Measurements from ENCODE around the gene FDX1.
"Not testable (repeated sequence)": the region's sequence is repeated elsewhere in the genome, so short reads cannot be mapped to it uniquely, and the experiment has no call there.

DNA sequence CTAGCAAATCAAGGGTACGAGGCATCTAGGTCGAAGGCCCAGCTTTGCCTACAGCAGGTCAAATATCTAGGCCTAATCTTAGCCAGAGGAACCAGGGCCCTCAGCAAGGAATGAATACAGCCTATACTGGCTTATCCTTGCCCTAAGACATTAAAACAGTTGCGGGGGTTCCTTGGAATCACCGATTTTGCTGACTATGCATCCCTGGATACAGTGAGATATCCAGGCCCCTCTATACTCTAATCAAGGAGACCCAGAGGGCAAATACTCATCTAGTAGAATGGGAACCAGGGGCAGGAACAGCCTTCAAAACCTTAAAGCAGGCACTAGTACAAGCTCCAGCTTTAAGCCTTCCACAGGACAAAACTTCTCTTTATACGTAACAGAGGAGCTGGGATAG is 26.2 kb upstream of the FDX1 start:
- TF ChIP-seq, protein P1, sequence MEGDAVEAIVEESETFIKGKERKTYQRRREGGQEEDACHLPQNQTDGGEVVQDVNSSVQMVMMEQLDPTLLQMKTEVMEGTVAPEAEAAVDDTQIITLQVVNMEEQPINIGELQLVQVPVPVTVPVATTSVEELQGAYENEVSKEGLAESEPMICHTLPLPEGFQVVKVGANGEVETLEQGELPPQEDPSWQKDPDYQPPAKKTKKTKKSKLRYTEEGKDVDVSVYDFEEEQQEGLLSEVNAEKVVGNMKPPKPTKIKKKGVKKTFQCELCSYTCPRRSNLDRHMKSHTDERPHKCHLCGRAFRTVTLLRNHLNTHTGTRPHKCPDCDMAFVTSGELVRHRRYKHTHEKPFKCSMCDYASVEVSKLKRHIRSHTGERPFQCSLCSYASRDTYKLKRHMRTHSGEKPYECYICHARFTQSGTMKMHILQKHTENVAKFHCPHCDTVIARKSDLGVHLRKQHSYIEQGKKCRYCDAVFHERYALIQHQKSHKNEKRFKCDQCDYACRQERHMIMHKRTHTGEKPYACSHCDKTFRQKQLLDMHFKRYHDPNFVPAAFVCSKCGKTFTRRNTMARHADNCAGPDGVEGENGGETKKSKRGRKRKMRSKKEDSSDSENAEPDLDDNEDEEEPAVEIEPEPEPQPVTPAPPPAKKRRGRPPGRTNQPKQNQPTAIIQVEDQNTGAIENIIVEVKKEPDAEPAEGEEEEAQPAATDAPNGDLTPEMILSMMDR (IDR thresholded peaks at IDR 0.05; ENCODE audit: poor library complexity), result not testable (repeated sequence)
- TF ChIP-seq EZH2phosphoT487 (IDR thresholded peaks at IDR 0.05; ENCODE audit: low read depth, severe bottlenecking, unreplicated experiment), result not testable (repeated sequence)

Measured in hepatocyte (in vitro differentiated cells).